Measurements from ENCODE around the gene DPT. TPM values are rescaled to one million over a fixed set of nuclear protein-coding genes. Genes with fewer than 3 reads are reported as not detected.

DPT gene
- total RNA-seq, 1 experiment from 2014 or later: not detected

DNA sequence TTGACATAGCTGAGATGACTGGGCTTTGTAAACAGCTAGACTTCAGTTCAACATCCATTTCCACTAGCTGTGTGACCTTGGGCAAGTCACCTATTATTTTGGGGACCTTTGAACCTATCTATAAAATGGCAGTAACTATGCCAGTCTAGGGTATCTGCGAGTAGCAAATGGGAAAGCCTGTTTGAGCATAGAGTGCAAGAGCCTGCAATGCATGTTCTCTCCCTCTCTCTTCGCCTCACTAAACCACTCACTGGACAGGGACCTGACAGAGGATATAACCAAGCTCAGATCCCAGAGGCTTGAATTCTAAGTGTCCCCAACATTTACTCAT, 39.7 kb downstream of the DPT start:
- H3K9me3 ChIP-seq (ENCODE audit: insufficient read depth, low read depth): no peaks in the 10 kb centered on the region; the same call in 1 of the 2 replicates
- intact Hi-C loops (cut with micrococcal nuclease; ENCODE audit: unreplicated experiment): no loop called here
- H3K4me3 ChIP-seq: no peak overlapping the region
- no peak overlapping the region for H3K4me2 ChIP-seq
- no peaks in the 10 kb centered on the region for H3K9me2 ChIP-seq (ENCODE audit: insufficient read depth)
- no TSS peak for BruUV-seq (replicated peaks)
- H4K20me1 ChIP-seq (ENCODE audit: insufficient read depth): no peaks in the 10 kb centered on the region
- TF ChIP-seq EZH2 (IDR thresholded peaks at IDR 0.05; ENCODE audit: low read depth): no peak
- TF ChIP-seq, protein P1, sequence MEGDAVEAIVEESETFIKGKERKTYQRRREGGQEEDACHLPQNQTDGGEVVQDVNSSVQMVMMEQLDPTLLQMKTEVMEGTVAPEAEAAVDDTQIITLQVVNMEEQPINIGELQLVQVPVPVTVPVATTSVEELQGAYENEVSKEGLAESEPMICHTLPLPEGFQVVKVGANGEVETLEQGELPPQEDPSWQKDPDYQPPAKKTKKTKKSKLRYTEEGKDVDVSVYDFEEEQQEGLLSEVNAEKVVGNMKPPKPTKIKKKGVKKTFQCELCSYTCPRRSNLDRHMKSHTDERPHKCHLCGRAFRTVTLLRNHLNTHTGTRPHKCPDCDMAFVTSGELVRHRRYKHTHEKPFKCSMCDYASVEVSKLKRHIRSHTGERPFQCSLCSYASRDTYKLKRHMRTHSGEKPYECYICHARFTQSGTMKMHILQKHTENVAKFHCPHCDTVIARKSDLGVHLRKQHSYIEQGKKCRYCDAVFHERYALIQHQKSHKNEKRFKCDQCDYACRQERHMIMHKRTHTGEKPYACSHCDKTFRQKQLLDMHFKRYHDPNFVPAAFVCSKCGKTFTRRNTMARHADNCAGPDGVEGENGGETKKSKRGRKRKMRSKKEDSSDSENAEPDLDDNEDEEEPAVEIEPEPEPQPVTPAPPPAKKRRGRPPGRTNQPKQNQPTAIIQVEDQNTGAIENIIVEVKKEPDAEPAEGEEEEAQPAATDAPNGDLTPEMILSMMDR (conservative IDR thresholded peaks at IDR 0.05): no peak
- H2AFZ ChIP-seq: no peak overlapping the region
- H3K36me3 ChIP-seq (ENCODE audit: low read depth): no peaks in the 10 kb centered on the region
- no peak overlapping the region for H3K27ac ChIP-seq
- CTCF ChIA-PET: no interaction called here
- POLR2A ChIA-PET (ENCODE audit: unreplicated experiment): no interaction called here
- H3F3A ChIP-seq (ENCODE audit: insufficient read depth, low read depth): no peaks in the 10 kb centered on the region
- no peaks in the 10 kb centered on the region for H3K4me1 ChIP-seq (replicated peaks; ENCODE audit: insufficient read depth)
- no peaks in the 10 kb centered on the region for H3K79me2 ChIP-seq (ENCODE audit: low read depth)
- DNase-seq: no peak
- H3K27me3 ChIP-seq (ENCODE audit: insufficient read depth, low read depth): no peaks in the 10 kb centered on the region

DNA sequence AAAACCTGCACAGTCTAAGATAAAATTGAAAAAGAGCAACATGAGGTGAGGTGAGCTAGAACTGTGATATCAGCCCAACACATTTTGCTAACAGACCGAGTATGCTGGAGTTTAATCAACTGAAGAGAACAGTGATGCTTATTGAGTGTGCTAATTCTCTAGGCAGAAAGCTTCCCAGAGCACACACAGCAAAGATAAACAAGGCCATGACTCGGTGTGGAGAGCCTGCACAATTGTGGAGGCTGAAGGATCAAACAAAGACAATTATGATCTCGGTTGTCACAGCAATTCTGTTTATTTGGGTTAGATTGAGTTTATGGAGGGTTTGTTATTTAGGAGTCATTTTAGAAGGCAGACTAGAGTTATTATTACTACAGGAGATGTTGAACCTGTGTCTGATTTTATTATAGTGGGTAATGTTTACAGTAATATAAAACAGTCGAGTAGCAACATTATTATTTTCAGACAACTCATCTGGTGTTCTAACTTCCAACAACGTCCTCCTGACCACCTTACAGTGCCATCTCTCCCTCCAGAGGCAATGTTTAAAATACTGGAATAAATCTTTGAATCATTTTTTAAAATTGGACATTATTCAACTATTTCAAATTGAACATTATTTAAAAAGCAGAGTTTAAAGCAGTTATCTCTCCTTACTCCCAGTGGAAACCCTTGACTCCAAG, 40.2 kb downstream of the DPT start:
- Histone ChIP-seq H3K9me3 (ENCODE audit: insufficient read depth, low read depth) (no peaks in the 10 kb centered on the region; the same call in 1 of the 2 replicates), H3K4me2 (no peak overlapping the region), H3K4me3 (no peak overlapping the region), H3K4me1 (replicated peaks; ENCODE audit: insufficient read depth) (no peaks in the 10 kb centered on the region), H3K27me3 (ENCODE audit: insufficient read depth, low read depth) (no peaks in the 10 kb centered on the region), H2AFZ (no peak overlapping the region), H3F3A (ENCODE audit: insufficient read depth, low read depth) (no peaks in the 10 kb centered on the region), H4K20me1 (ENCODE audit: insufficient read depth) (no peaks in the 10 kb centered on the region), H3K79me2 (ENCODE audit: low read depth) (no peaks in the 10 kb centered on the region), H3K36me3 (ENCODE audit: low read depth) (no peaks in the 10 kb centered on the region), H3K9me2 (ENCODE audit: insufficient read depth) (no peaks in the 10 kb centered on the region), H3K27ac (no peak overlapping the region)
- CTCF ChIA-PET: no interaction called here
- intact Hi-C loops (cut with micrococcal nuclease; ENCODE audit: unreplicated experiment): no loop called here
- POLR2A ChIA-PET (ENCODE audit: unreplicated experiment): interaction anchor here (0.6 kb wide), 1 partner anchor 21 kb away, joined by 7 read pairs; no protein-coding TSS in a partner anchor
- BruUV-seq (replicated peaks): no TSS peak
- TF ChIP-seq EZH2 (IDR thresholded peaks at IDR 0.05; ENCODE audit: low read depth): no peak
- TF ChIP-seq, protein P1 (conservative IDR thresholded peaks at IDR 0.05): no peak
- DNase-seq: no peak

DNA sequence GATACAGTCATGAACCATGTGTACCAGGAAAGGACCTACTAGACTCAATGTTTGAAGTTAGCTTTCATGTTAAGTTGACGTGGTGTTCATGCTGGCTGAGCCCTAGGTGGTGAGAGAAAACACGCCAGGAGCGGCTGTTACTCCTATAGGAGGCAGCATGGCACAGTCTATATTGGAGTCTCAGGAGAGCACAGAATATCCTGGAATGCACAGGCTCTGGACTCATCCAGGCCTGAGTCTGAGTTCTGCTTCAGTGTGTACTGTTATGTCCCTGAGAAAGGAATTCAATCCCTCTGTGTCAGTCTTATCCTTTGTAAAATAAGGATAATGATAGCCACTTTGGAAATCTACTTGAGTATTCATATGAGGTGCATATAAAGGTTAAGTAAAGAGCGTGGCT, 41.2 kb downstream of the DPT start:
- no peaks in the 10 kb centered on the region for H3K9me2 ChIP-seq (ENCODE audit: insufficient read depth)
- H3K4me3 ChIP-seq: no peak overlapping the region
- no TSS peak for BruUV-seq (replicated peaks)
- no peak overlapping the region for H3K4me2 ChIP-seq
- no peaks in the 10 kb centered on the region for H3K27me3 ChIP-seq (ENCODE audit: insufficient read depth, low read depth)
- no peaks in the 10 kb centered on the region for H3K36me3 ChIP-seq (ENCODE audit: low read depth)
- ChIA-PET POLR2A (ENCODE audit: unreplicated experiment) (no interaction called here), CTCF (no interaction called here)
- no peak for TF ChIP-seq EZH2 (IDR thresholded peaks at IDR 0.05; ENCODE audit: low read depth)
- TF ChIP-seq, protein P1 (conservative IDR thresholded peaks at IDR 0.05): 0 out of 2 replicates have a peak, but pooled peaks have one; percentile 12
- no peaks in the 10 kb centered on the region for H3K4me1 ChIP-seq (replicated peaks; ENCODE audit: insufficient read depth)
- intact Hi-C loops (cut with micrococcal nuclease; ENCODE audit: unreplicated experiment): no loop called here
- no peaks in the 10 kb centered on the region for H4K20me1 ChIP-seq (ENCODE audit: insufficient read depth)
- H2AFZ ChIP-seq: no peak overlapping the region
- no peaks in the 10 kb centered on the region for H3F3A ChIP-seq (ENCODE audit: insufficient read depth, low read depth)
- H3K79me2 ChIP-seq (ENCODE audit: low read depth): no peaks in the 10 kb centered on the region
- DNase-seq: no peak
- no peak overlapping the region for H3K27ac ChIP-seq
- no peaks in the 10 kb centered on the region; the same call in 1 of the 2 replicates for H3K9me3 ChIP-seq (ENCODE audit: insufficient read depth, low read depth)
